GM12891 (cell line): Measurements from ENCODE around the gene AK4. TPM values are rescaled to one million over a fixed set of nuclear protein-coding genes. Genes with fewer than 3 reads are reported as not detected.
"Not testable (repeated sequence)": the region's sequence is repeated elsewhere in the genome, so short reads cannot be mapped to it uniquely, and the experiment has no call there.

Experiments used
- DNase-seq: peaks from one replicate; pipeline ENCODE4 v3.0.0; 2011; ENCODE audit warnings: low spot score; ENCODE audit not compliant: insufficient read length
- FAIRE-seq: peaks from 2 replicates; lab custom pipeline; 2011; peaks lifted over from hg19 to GRCh38; lab: Jason Lieb, UNC
- PAX5 ChIP-seq: IDR thresholded peaks from 2 replicates; pipeline ENCODE4 v1.6.1; 2011; ENCODE audit warnings: low read length, moderate library complexity, mild to moderate bottlenecking; ENCODE audit not compliant: insufficient read depth, severe bottlenecking
- POLR2A ChIP-seq: IDR thresholded peaks from 2 replicates; pipeline ENCODE4 v1.6.1; 2011; ENCODE audit warnings: low read depth, low read length, control low read depth
- POLR2AphosphoS5 ChIP-seq: IDR thresholded peaks from 2 replicates; pipeline ENCODE4 v1.6.1; 2011; ENCODE audit warnings: low read depth, low read length, control low read depth
- POU2F2 ChIP-seq: IDR thresholded peaks from 2 replicates; pipeline ENCODE4 v1.6.1; 2011; ENCODE audit warnings: low read depth, mild to moderate bottlenecking, control low read depth, low read length, moderate library complexity
- SPI1 ChIP-seq: IDR thresholded peaks from 2 replicates; pipeline ENCODE4 v1.6.1; 2011; ENCODE audit warnings: low read depth, low read length, control low read depth
- TAF1 ChIP-seq: IDR thresholded peaks from 2 replicates; pipeline ENCODE4 v1.6.1; 2011; ENCODE audit warnings: low read depth, low read length, control low read depth
- polyA plus RNA-seq: library from polyadenylated mRNA; unstranded; fragments of >200 nt; gene quantifications from one replicate; pipeline ENCODE4 v1.2.1, GENCODE V29; 2012; ENCODE audit warnings: low read depth, missing spikeins, inconsistent platforms; ENCODE audit not compliant: missing spikeins

The AK4 gene
- 109 TPM for polyA plus RNA-seq

DNA sequence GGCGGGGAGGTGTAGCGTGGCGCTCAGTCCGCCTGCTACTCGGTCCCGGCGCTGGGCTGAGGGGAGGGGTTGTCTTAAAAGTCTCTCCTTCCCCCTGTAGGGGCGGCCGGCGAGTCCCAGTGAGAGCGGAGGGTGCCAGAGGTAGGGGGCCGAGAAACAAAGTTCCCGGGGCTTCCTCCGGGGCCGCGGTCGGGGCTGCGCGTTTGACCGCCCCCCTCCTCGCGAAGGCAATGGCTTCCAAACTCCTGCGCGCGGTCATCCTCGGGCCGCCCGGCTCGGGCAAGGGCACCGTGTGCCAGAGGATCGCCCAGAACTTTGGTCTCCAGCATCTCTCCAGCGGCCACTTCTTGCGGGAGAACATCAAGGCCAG, at the start of gene AK4:
AK4 (plus strand) TSS at position 26 of the 370 bp plus-strand sequence; CDS start at position 231, 205 bp downstream.
- FAIRE-seq, DNase-seq: not testable (repeated sequence)

DNA sequence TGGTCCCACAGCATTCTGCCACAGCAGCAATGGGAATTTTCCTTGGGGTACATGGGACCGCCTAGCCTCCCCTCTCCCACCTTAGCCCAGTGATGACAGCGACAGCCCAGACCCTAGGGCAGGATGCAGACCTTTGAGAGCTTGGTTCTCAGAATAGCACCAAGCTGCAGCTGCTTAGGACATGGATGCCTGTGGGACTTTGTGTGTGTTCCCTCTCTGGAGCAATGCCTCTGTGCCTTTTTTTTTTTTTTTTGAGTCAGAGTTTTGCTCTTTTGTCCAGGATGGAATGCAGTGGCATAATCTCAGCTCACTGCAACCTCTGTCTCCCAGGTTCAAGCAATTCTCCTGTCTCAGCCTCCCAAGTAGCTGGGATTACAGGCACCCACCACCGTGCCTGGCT, 44.2 kb upstream of the AK4 start:
- FAIRE-seq = no peak
- no peak for TF ChIP-seq POU2F2
- TF ChIP-seq TAF1 = no peak
- TF ChIP-seq PAX5 = no peak
- no peak for TF ChIP-seq POLR2A
- TF ChIP-seq POLR2AphosphoS5 = no peak
- no peak for TF ChIP-seq SPI1
- no peak for DNase-seq

DNA sequence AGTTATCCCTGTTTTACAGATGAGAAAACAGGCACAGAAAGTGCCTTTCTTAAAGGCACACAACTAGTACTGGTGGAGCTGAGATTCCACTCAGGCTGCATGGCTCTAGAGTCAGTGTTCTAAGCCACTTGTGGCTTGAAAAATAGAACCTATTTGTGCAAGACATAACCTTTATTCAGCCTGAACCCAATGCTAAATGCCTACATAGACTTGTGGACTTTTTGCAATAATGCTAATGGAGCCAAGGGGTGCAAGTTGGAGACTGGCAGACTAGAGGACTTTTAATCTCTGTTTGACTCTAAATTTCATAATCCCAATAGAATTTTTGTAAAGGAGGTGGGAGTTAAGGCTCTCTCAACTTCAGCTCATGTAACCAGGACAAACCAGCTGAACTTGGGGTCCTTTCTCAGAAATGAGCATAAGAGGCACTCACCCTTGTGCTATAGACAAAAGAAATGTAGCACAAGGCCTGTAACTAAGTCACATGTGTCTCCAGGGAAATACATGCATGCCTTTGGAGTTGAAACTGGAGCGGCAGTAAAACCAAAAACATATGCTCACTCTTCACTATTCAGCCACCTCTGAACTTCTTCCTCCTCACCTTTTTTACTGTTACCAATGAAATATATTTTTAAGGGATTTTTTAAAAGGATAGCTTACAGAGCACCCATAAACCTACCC, 43.0 kb upstream of the AK4 start:
- TF ChIP-seq PAX5 = no peak
- DNase-seq = no peak
- no peak for FAIRE-seq

DNA sequence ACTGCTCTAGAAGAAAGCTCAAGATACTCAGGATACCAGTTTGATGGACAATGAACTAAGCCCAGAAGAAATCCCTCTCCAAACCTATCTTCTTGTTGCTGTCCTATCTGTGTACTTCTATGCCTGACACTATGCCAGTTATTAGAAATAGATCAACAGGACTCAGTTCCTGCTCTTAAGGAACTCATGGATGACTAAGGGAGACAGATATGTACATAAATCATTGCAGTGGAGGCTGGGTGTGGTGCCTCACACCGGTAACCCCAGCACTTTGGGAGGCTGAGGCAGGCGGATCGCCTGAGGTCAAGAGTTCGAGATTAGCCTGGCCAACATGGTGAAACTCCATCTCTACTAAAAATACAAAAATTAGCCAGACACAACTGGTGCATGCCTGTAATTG, 42.4 kb upstream of the AK4 start:
- no peak for TF ChIP-seq TAF1
- TF ChIP-seq POLR2AphosphoS5 = no peak
- no peak for TF ChIP-seq SPI1
- no peak for TF ChIP-seq POLR2A
- no peak for TF ChIP-seq PAX5
- TF ChIP-seq POU2F2 = no peak
- no peak for DNase-seq
- no peak for FAIRE-seq

DNA sequence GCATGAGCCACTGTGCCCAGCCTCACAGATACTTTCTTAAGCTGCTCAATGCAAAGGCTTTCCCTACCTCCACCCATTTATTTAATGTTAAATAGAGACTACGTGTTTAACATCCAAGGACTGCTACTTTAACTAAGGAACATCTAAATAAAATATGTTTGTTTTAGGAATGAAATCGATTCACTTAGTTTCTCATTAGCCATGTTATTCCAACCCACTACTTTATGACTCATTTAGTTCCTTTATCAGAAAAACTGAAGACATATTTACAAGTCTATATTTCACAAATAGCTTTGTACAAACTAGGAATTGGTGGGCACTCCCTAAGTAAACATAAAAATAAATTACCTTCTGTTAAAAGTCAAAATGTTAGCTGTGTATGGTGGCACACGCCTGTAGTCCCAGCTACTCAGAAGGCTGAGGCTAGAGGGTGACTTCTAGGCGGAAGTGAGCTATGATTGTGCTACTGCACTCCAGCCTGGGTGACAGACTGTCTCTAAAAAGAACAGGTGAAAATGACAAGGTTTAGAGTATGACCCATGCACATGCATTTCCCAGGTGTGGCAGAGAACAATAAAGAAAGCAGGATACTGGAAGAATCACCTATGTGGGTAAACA, 39.9 kb upstream of the AK4 start:
- FAIRE-seq = no peak
- TF ChIP-seq PAX5 = no peak
- no peak for TF ChIP-seq TAF1
- TF ChIP-seq POU2F2 = no peak
- TF ChIP-seq SPI1 = no peak
- TF ChIP-seq POLR2AphosphoS5 = no peak
- TF ChIP-seq POLR2A = no peak

DNA sequence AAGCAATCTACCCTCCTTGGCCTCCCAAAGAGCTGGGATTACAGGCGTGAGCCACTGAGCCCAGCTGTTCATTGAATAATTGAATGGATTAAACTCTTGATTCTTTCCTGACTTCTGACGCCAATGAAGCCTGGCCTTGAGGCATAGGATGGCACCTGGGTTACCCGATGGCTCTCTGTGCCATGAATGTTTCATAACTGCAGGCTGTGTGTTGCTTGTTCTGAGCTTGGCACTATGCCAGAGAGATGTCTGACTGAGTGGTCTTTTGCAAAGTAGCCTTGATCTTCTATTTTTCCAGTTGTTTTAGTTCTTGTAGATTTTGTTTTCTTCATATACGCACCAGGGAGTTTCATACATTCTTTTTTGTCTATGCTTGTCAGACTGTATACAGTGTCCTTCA, 38.5 kb upstream of the AK4 start:
- TF ChIP-seq PAX5 = no peak
- TF ChIP-seq POU2F2 = no peak
- no peak for TF ChIP-seq POLR2AphosphoS5
- no peak for TF ChIP-seq TAF1
- no peak for TF ChIP-seq SPI1
- FAIRE-seq (no peak), DNase-seq (no peak)

More for the DNA sequence above, 39.9 kb upstream of the AK4 start:
- no peak for DNase-seq

DNA sequence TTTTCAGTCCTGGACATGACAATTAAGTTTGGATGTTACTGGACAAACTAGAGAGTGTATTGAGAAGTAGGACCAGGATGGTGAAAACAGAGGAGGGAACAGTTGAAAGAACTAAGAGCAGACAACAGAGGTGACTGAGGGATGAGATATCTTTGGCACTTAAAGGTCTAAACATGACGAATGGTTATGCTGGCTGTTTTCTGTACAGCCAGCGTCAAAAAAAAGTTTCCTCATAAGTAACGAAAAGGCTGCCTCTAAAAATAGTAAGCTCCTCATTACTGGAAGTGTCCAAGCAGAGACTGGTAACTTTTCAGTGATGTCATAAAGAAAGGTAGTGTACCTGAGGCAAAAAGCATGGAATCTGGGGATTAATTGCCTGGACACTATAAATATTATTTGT, 35.2 kb upstream of the AK4 start:
- TF ChIP-seq POLR2A (no peak), PAX5 (no peak), TAF1 (no peak)
- DNase-seq (no peak), FAIRE-seq (no peak)

DNA sequence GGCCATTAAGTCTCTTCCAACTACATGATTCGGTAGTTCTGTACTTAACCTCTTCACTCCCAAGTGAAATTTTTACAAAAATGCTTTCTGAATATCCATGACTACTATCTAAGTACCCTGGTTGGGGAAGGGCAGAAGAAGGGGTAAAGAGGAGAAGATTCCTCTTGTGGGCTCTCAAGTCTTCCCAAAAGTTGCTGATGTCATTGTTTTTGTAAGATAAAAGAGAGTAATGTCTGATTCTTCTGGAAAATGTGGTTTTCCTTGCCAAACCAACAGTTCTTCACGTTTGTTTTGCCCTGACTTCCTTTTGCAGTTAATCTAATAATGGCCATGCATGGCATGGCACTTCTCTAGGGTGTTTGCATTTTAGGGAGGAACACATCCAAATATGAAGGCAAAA, 34.7 kb upstream of the AK4 start:
- TF ChIP-seq POLR2A (no peak), PAX5 (no peak), POU2F2 (no peak), TAF1 (no peak), SPI1 (no peak), POLR2AphosphoS5 (no peak)
- DNase-seq (no peak), FAIRE-seq (no peak)

DNA sequence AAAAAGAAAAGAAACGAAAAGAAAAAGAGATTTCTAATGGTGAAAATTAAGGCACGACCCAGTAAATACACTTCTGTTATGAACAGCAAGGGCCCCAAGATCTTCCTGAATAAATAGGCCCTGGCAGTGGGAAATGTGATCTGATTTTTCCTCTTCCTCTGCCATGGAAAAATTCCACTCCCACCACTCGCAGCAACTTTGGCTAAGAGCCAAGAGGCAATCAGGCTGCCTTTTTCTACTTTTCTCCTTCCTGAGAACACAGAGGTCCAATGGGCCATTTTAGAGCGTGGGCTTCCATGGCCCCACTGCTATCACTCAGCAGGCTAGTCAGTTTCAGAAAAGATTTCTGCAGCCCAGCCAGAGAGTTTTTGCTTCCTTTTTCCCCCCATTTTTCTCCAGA, 33.7 kb upstream of the AK4 start:
- FAIRE-seq = no peak
- DNase-seq = no peak
- no peak for TF ChIP-seq TAF1
- TF ChIP-seq POU2F2 = no peak
- no peak for TF ChIP-seq POLR2AphosphoS5
- no peak for TF ChIP-seq POLR2A
- TF ChIP-seq SPI1 = no peak
- no peak for TF ChIP-seq PAX5

DNA sequence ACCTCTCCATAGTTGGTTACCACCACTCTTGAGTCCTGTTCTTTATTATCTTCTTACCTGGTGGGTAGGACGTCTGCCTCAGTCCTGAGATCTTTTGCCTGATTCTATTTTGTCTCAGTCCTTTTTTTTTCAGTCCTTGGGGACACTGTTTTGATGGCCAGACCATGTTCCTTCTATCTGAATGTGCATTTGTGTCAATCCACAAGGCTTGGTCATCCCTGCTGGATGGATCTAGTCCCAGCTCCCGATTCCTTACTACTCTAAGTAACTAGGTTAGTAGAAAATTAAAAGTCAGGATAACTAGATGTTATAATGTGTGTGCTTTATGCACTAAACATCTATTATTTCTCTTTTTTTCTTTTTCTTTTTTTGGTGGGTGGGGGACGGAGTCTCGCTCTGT, 28.1 kb upstream of the AK4 start:
- TF ChIP-seq POU2F2 (no peak), PAX5 (no peak), SPI1 (no peak), TAF1 (no peak), POLR2A (no peak), POLR2AphosphoS5 (no peak)
- DNase-seq (no peak), FAIRE-seq (no peak)

DNA sequence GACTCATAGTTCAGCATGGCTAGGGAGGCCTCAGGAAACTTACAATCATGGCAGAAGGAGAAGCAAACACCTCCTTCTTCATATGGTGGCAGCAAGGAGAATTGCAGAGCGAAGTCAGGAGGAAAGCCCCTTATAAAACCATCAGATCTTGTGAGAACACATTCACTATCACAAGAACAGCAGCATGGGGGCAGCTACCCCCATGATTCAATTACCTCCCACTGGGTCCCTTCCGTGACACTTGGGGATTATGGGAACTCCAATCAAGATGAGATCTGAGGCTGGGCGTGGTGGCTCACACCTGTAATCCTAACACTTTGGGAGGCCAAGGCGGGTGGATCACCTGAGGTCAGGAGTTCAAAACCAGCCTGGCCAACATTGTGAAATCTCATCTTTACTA, 18.9 kb upstream of the AK4 start:
- not testable (repeated sequence) for DNase-seq, FAIRE-seq
